NOMO-1 treated with DMSO at 0.1 percent for 48 hours (cell line): ENCODE measurements around the gene RIMBP3B.
"Not testable (repeated sequence)": the region's sequence is repeated elsewhere in the genome, so short reads cannot be mapped to it uniquely, and the experiment has no call there.

Source experiments
- DNase-seq: peaks from one replicate; lab custom pipeline; 2025; ENCODE audit not compliant: unreplicated experiment; lab: John Stamatoyannopoulos, UW

The RIMBP3B gene

GRCh38 chr22:21417853-21418252 lies 34.3 kb downstream of the RIMBP3B start:
- DNase-seq: not testable (repeated sequence)

GRCh38 chr22:21418974-21419638 lies 35.6 kb downstream of the RIMBP3B start:
- not testable (repeated sequence) for DNase-seq

DNA sequence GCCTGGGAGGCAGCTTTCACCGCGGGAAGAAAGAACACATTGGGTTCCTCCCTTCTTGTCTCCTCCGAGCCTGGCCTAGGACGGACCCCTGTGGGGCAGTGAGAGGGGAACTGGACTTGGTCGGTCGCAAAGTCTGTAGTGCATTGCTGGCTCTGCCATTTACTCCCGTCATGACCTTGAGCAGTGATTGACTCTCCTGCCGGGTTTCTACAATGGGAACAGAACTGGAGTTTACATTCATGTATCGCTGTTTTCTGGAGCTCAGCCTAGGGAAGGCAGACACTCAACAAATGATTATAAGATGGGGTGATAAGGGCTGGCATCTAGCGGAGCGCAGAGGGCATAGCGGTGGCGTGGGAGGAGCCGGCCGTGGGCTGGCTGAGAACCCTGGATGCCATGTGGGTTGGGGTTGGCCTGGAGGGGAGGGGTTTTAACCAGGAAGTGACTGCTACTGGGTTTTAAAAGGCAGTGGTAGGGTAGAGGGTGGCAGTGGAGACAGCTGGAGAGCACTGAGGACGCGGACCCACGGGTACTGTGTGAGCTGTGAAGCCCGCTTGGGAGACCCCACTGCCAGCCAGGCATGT lies 36.7 kb downstream of the RIMBP3B start:
- not testable (repeated sequence) for DNase-seq

DNA sequence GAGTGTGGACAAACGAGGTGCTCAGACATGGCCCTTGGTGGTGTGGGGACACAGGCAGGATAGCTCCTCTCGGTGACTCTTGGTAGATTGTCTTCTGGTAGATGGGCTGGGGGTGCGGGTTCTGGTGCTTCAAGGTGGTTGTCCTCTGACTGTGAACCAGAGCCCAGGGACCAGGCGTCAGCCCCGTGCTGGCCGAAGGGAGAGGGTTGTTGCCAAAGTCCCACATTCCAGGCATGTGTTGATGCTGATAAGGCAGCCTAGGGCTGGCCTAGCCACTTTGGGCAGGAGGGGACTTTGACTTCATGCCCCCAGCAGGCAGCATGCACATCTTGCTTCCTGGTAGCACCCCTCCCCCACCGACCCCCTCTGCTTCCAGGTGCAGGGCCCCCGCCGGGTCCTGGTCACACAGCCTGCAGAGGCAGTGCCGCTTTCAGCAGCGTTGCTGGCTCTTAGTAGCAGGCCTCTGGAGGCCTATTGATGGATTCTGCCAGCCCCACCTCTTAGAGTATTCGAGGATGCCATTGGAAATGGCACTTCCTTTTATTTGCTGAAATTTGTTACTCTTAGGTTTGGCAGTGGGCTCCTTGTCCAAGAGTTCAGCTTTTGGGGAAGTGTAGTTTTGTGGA lies 40.6 kb downstream of the RIMBP3B start:
- DNase-seq: not testable (repeated sequence)

DNA sequence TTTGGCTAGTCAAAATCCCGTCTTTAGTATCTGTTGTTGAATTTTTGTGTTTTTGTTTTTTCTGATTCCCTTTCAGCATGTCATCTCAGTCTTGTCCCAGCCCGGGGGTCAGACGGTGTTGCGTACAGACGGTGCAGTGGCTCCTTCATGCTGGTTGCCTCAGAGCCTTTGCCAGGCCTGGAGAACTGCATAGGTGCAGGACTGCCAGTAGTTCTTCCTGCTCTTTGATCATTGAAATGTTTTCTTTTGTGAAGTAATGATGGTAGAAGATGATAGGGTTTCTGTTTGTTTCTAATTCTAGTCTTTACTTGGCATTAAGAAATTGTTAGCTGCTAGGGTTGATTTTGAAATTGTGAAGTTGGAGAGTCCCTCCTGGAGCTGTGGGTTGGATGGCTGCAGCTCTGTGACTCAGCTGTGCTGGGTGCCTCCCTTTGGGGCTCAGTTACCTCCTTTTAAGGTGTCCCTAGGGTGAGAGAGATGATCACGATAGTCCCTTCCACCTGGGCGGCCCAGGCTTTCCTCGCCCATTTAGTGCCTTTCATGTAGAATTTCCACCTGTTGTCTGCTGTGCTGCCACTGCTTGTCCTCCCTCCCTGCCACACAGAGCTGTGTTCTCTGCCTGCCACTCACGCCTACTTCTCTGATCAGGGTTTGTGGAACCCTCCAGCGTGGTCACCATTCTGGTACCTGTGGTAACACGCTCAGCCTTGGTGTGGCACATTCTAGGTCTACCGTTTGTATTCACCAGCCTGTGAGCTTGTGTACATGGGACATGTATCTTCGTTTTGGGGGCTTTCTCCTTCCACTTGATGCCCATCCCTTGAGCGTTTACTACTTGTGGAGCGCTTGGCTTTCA lies 51.1 kb downstream of the RIMBP3B start:
- DNase-seq: not testable (repeated sequence)

GRCh38 chr22:21435998-21436810 lies 52.7 kb downstream of the RIMBP3B start:
- DNase-seq: not testable (repeated sequence)

GRCh38 chr22:21438013-21438412 lies 54.5 kb downstream of the RIMBP3B start:
- not testable (repeated sequence) for DNase-seq
